Activated gamma-delta T cell treated with Interleukin-2 at 50 U/mL for 16 hours (primary cell): ENCODE results near the gene SLC15A4.
A peak's percentile ranks its signal among the peaks of the same experiment; 100 is the strongest.
"Not testable (repeated sequence)": the region's sequence is repeated elsewhere in the genome, so short reads cannot be mapped to it uniquely, and the experiment has no call there.

Experiments used
- DNase-seq: peaks from one replicate; pipeline ENCODE4 v3.0.0-alpha.2; 2020

Gene SLC15A4

DNA sequence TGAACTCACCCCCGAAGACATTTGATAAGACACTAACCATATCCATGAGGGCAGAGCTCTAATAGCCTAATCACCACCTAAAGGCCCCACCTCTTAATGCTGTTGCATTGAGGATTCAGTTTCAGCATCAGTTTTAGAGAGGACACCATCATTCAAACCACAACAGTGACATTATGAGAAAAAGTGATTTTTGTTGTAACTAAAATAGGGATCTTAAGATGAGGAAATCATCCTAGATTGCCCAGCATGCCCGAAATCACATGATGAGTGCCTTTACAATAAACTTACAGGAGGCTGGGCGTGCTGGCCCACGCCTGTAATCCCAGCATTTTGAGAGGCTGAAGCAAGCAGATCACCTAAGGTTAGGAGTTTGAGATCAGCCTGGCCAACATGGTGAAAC is 19.8 kb upstream of the SLC15A4 start:
- no peak for DNase-seq

DNA sequence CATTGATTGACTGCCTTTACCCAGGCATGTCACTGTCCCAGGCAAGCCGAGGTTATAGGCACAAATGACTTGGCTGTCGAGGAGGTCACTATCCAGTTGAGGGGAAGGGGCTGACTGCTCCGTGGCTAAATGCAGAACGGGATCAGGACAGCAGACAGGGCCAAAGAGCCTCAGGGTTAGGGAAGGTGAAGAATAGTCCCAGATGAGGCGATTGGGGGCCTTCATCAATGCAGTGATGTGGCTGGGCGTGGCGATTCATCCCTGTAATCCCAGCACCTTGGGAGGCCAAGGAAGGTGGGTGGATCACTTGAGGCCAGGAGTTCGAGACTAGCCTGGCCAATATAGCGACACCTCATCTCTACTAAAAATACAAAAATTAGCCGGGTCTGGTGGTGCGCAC is 18.8 kb upstream of the SLC15A4 start:
- DNase-seq: no peak

DNA sequence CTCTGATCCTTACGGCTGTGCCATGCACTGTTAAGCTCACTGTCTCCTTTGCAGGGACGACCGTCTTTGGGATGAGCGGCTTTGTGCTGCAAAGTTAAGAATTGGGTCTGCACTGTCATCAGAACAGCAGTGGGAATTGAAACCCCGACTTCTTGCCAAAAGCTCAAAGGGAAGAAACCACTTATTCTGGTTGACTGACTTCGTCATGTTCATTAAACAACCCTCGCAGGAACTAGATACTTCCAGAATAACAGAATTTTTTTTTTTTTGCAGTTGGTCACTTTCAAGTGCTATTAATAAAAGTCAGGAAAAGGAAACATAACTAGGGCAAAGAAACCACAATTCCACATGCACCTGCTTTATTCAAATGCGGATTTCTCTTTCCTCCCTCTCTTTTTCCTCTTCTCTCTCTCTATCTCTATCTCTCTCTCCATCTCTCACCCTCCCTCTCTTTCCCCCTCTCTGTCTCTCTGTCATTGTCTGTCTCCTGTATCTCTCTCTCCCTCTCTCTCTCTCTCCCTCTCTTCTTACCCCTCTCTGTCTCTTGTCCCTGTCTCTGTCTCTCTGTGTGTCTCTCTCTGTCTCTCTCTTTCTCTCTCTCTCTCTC is 17.2 kb upstream of the SLC15A4 start:
- DNase-seq: no peak

DNA sequence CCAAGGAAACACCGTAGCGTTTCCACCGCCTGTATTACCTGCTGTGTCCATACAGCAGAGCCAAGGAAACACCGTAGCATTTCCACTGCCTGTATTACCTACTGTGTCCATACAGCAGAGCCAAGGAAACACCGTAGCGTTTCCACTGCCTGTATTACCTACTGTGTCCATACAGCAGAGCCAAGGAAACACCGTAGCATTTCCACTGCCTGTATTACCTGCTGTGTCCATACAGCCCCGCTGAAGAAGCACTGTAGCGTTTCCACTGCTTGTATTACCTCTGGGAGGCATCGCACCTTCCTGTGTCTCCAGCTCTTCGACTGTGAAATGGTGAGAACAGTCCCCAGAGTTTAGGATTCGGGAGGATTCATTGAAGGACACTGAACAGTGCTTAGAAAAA is 16.1 kb upstream of the SLC15A4 start:
- not testable (repeated sequence) for DNase-seq

DNA sequence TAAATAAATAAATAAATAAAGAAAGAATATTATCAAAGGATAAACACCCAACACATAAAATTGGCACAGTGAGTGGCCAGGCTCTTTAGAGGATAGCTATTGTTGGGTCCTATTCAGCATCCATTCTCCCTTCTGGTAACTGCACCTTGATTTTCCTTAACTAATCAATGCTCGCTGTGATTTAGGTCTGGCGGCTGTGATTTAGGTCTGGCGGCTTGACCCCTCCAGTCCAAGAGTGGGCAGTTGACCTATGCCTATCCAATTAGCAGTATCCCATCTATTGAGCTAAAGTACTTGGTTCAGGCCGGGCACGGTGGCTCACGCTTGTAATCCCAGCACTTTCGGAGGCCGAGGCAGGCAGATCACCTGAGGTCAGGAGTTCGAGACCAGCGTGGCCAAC is 9.7 kb upstream of the SLC15A4 start:
- no peak for DNase-seq

DNA sequence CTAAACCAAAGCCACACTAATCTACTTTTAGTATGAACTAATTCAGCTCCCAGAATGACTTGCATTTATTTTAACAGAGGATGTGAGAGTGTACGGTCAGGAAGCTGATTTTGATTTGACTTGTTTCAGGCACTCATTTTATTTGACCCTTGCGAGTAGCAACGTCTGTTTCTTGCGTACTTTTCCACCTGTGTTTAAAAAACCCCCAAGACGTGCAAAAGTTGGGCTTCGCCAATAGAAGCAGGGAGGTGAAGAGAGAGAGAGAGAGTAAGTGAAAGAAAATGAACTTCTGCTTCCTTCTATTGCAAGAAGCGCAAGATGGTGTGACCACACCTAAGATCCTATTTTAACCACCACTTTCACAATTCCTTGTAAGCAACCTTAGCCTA is 6.7 kb upstream of the SLC15A4 start:
- DNase-seq: no peak

DNA sequence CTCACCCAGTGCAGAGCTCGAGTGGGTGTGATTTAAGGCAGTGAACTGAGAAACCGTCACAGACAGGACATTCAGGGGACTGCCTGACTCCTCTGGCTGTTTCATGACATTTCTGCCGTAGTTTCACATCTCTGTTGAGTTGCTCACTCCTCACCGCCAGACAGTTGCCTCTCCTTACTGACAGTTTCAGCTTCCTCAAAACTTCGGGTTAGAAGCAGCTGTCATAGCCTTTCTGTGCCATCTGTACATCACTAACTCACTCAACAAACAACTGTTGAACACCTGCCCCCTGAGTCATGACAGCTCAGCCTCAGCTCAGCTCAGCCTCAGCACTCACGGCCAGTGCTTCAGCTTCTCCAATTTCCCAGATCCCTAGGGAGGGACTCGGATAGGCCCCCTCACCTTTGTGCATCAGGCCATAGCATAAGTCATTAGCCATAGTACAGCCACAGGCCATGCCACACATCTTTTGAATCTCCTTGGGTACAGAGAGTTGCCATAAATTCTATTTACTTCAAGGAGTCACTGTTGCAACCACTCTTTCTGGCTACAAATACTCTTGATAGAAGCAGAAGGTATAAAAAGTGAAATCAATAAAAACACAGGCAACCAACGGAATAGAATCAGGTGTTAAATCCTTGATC is 6.2 kb upstream of the SLC15A4 start:
- DNase-seq: no peak

DNA sequence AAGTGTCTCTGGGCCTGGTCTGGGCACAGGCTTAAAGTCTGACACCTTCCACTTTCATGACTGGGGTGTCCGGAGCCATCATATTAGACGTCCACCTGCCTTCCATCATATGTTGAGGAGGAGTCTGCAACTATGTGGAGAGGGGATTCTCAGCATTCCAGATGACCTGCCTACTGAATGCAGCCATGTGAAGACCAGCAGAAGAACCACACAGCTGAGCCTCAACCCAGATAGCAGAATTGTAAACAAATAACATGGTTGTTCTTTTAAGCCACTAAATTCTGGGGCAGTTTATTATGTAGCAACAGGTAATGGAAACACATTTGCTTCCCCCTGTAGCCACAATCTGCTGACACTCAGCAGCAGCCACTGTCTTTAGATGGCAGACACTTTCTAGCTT is 4.0 kb upstream of the SLC15A4 start:
- no peak for DNase-seq

DNA sequence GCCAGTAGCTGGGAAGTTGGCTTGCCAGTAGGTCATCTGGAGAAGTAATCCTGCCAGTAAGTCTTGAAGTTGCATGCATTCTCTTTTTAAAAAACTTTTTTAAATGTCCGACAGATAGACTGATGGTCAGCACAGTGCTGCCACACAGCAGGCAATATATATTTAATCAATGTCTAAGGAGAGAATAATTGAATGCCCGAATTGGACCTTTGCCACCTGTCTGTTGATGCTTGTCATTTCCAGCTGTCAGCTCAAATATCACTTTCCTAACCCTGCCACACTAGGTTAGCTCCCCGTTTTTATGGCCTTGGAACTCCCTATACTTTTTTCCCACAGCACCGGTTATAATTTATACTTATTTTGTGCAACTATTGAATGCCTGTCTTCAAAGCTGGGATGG is 2.1 kb upstream of the SLC15A4 start:
- DNase-seq: no peak

DNA sequence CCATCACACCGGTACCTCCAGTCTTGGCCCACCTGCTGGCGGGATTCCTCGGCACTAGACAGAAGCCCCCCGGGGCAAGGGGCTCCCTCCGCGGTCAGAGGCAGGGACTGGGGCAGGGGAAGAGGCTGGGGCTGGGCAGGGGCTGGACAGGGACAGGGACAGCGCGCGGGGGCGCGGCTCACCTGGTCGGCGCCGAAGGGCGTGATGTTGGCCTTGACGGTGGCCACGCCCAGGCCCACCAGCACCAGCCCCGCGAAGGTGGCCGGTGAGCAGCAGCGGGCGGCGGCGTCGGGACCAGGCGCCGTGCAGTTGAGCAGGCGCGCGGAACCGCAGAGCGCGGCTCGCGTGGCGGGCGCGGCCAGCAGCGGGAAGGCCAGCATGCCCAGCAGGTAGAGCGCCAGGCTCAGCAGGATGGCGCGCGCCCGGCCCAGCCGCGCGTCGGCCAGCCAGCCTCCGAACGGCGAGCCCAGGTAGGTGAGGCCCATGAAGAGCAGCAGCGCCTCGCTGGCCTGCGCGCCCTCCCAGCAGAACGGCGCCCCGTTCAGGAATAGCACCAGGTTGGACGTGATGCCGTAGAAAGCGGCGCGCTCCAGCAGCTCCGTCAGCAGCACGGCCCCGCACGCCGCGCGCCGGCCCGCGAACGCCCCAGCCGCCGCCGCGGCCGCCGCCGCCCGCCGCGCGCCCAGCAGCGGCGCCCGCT is 392 bp downstream of the SLC15A4 start:
- DNase-seq: peak; percentile 19

DNA sequence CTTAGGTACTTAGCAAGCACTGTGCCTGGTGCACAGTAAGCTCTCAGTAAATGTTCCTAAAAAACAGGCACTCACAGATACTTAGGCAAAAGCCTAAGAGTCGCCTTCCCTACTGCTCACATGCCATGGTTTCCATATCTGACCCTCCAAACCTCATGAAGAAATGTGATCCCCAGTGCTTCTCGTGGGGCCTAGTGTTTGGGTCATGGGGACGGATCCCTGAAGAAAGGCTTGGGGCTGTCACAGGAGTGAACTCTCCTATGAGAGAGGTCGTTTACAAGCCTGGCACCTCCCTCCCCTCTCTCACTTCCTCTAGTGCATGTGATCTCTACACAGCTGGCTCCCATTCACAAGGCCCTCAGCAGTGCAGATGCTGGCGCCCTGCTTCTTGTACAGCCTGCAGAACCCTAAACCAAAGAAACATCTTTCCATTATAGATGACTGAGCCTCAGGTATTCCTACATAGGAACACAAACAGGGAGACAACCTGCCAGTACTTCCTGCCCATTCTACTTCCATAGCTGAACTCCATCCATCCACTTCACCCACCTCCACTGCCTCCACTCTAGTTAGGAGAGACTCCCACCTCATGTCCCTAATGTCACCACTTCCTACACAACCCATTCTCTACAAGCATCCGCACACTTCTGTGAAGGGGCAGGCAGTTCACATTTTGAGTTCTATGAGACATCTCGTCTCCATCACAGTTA is 2.9 kb downstream of the SLC15A4 start:
- no peak for DNase-seq

DNA sequence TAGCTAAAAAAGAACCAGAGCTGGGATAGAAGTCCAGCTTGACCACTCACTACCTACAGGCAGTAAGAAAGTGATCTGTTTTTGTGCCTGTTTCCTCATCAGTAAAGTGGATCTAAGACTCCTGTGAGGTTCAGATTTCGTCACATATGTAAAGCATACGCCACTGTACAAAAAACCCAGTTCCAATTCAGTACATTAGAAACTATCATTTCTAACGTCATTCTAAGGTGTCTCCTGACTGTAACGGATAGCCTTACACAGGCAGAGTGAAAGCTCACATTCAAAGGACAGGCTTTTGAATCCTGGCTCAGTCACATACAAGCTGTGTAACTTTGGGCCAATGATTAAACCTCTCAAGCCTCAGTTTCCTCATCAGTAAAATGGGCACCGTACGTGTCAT is 3.5 kb downstream of the SLC15A4 start:
- no peak for DNase-seq

DNA sequence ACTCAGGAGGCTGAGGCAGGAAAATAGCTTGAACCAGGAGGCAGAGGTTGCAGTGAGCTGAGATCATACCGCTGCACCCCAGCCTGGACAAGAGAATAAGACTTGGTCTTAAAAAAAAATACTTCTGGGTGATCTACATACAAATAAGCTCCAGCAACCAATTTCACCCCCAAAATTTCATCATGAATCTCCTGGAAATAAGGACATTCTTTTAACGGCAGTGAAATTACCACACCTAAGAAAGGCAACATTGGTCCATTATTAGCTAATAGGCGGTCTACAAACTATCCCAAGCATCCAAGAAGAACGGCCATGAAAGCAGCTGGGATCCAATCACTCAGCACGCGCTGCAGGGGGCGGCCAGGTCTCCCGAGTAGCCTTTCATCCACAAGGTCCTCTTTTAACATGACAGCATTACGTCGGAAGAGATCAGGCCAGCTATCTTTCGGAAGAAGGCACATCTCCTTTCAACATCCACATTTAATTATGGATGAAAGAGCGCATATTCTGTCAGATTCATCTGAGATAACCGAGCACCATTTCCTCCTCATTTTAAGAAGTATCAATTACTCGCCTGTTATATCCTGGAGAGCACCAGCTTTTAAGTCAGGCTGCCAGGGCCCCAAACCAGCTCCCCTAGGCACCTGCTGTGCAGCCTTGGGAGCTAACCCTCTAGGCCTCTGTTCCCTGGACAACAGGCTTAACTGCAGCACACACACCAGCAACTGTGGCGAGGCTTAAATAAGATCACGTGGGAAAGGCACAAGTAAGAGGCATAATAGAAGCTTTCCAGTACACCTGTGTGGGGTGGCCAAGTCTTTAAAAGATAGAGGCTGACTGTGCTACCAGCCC is 4.2 kb downstream of the SLC15A4 start:
- no peak for DNase-seq

DNA sequence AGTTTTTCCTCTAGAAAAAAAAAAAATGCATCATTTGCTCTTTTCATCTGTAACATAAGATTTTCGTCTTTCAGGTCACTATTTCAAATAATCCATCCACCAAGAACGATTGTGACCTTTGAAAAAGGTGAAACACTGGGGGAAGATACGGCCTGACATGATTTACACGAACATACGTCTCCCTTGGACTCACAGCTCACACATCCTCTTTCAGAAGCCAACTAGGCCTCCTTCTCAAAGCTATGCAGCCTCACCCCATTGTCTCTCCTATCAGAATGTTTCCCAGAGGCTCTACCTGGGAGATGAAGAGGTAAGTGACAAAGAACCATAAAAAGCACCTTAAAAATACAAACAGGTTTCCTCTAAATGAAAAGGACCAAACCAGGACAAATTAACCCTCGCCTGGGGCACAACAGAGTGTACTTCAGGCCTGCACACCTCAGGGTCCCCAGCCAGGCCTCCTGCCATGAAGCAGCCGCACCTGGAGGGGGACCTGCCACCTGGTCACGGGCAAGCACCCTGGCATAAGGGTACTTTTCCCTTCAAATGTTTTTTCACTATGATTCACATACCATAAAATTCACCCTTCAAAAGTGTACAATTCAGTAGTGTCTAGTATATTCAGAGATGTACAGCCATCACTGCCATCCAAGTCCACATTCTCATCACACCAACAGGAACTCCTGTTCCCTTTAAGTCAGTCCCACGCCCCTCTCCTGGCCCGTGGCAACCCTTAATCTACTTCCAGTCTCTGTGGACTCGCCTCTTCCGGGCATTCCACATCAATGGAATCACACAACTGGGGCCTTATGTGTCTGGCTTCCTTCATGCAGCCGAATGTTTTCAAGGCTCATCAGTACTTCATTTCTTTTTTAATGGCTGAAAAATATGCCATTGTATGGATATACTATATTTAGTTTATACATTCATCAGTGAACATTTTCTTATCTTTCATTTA is 5.4 kb downstream of the SLC15A4 start:
- DNase-seq: no peak

DNA sequence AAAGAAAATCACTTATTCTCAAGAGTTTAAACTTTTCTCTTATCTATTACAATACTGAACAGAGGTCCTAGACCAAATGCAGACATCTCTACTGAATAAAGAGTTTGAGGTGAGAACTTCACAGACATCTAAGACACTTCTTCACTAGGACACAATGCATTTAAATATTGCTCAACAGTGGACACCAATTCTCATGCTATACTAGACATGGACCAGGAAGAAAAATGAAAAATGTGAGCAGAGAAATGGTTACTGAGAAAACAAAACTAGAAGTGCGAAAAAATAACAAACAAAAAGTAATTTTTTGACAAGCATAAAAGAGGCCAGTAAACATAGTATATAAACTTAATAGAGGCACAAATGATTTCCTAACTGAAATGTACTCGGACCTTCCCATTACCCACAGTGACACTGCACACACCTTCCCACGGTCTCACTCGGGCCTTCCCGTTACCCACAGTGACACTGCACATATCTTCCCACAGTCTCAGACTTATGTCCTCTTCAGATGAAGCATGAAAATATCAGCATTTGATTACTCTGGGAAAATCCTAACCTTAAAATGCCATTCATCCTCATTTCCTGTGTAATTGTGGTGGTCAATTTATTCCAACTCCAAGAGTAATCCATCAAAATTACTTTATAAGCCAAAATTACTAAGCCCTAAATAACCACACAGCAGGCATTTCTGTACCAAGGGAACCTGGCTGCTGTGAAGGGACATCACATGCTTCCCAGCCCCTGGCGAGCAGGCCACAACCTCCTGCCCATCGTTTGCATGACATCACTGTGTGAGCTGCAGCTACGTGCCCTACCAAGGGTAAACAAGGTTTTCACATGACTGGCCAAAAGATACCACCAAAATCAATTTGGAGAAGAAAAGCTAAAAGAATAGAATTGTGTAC is 6.4 kb downstream of the SLC15A4 start:
- DNase-seq: no peak

DNA sequence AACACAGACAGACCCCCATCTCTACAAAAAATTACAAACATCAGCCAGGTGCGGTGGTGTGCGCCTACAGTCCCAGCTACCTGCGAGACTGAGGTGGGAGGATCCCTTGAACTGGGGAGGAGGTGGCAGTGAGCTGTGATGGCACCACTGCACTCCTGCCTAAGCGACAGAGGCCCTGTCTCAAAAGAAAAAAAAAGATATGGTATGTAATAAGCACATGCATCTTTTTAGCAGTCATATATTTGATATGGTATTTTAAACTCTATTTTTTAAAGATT is 7.2 kb downstream of the SLC15A4 start:
- DNase-seq: no peak

DNA sequence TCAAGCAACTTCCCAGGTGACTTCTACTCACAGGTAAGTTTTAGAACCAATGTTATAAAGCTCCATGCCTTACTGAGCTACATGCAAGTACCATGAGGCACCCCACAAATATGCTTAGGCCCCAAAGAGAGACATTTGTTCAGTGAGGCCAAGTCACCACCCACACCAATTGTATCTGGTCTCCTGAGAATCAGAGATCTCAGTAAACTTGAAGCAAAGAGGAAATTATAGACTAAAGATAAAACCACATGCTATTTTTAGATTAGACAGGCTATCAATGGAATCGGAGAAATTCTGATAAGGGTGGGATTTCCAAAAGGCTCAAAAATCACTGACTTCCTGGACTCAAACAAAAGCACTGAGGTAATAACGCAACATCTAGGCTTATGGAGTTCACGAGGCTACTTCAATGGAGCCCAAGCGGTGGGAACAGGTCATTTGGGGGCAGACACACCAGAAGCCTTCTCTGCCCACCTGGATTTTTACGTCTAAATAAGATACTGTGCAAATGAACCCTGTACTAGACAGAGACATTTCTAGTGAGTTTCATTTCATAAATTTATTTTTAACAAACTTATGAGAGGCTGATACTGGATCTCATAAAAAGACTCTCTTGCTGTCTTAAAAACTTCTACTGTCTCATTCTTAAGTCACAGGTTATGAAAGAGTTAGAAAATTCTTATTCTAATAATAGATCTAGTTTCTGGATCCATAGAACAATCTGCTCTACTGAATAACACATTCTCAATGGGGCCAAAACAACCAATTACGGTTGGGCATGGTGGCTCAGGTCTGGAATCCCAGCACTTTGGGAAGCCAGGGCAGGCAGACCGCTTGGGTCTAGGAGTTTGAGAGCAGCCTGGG is 7.7 kb downstream of the SLC15A4 start:
- DNase-seq: no peak

DNA sequence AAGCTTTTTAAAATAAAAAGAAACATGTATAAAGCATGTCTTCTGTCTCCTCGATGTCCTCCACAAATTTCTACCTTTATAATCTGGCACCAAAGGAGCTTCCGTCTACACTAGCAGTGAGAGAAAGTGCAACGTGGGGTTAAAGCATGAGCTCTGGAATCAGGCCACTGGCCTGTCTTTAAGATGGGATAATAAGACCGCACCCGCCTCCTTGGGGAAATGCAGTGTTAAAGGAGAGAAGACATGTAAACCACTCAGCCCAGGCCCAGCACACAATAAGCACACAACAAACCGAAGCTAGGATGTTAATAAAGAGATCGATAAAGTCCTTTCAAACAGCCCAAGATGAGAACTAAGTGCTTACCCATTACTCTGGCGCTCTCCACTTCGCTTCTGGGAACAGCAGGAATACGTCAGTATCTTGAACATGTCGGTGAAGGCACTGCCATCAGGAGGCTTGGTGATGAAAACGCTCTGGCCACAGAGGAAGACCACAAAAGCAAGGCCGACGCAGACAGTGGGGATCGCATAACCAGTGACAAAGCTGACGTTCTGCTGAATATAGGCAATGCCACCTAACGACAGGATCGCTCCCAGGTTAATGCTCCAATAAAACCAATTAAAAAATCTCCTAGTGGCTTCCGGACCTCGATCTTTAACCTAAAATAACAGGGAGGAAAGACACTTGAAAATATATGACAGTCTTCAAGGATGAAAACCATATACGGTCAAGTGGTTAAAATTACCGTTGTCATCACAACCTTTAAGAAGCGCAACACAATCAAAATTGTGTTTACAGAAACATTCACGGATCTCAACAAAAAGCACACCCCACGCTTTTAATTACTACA is 9.1 kb downstream of the SLC15A4 start:
- no peak for DNase-seq

DNA sequence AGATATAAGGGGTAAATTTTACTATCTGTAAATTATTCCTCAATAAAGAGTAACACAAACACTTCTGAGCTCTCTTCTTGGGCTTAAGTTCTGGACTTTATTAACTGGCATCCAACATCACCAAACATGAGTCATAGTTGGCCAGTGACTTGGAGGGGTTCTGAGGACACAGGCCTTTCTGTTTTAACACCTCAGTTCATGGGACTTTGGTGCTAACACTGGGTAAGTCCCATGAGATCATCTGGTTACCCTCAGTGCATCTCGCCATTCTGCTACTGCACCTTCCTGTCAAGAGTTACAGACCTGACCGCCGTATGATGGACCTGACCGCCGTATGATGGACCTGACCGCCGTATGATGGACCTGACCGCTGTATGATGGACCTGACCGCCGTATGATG is 9.9 kb downstream of the SLC15A4 start:
- no peak for DNase-seq
